ENCODE results near the gene LMO4.

DNA sequence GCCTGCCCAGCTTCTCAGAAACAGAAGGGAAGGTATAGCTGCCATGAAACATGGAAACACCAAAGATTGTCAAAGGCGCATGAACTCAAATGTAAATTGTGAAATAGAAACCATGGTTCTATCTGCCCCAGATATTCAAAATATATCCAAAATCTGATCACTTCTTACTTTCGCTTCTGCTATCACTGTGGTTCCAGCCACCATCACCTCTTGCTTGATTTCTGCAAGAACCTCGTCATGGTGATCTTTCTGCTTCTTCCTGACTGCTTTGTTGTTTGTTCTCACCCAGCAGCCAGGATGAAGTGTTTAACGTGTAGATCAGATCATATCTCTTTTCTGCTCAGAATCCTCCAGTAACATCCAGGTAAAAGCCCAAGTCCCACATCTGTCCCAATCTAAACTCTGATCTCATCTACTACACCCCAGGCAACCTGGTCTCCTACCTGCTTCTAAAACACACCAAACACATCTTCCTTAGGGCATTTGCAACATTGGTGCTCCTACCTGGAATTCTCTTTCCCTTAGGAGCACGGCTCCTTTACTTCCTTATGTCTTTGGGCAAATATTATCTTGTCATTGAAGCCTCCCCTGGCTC is 10.5 kb upstream of the LMO4 start:
- TF ChIP-seq CTCF (IDR thresholded peaks at IDR 0.05) (no peak), POLR2A (IDR thresholded peaks at IDR 0.05) (no peak)

Measured in uterus (tissue), 2 donors.